GM23338 (cell line): ENCODE results near the gene PSORS1C1. TPM values are rescaled to one million over a fixed set of nuclear protein-coding genes. Genes with fewer than 3 reads are reported as not detected.

Source experiments
- ATAC-seq: fragments of 200-7000 bp; cut with Tn5 transposase; 3 replicates; pipeline ENCODE4 v1.9.1; 2020
- DNase-seq: peaks from one replicate; pipeline ENCODE4 v3.0.0-alpha.2; 2015; ENCODE audit warnings: low spot score
- H2AFZ ChIP-seq: fragments of 200-600 bp; sonication (generic); 2 replicates; pipeline ENCODE4 v1.8.0; 2016; ENCODE audit warnings: antibody characterized with exemption, mild to moderate bottlenecking, moderate library complexity
- H3F3A ChIP-seq: fragments of 200-600 bp; sonication (generic); replicated peaks from 2 replicates; pipeline ENCODE4 v1.8.0; 2017; ENCODE audit warnings: antibody characterized with exemption, mixed run types, low read depth
- H3K27ac ChIP-seq: fragments of 200-600 bp; sonication (generic); 2 replicates; pipeline ENCODE4 v1.6.1; 2016; ENCODE audit warnings: low read depth
- H3K27me3 ChIP-seq: fragments of 200-600 bp; sonication (generic); 2 replicates; pipeline ENCODE4 v1.8.0; 2016; ENCODE audit warnings: mild to moderate bottlenecking, mixed run types, moderate library complexity; ENCODE audit not compliant: insufficient read depth
- H3K36me3 ChIP-seq: fragments of 200-600 bp; sonication (generic); 2 replicates; pipeline ENCODE4 v1.8.0; 2016; ENCODE audit warnings: mild to moderate bottlenecking; ENCODE audit not compliant: insufficient read depth
- H3K4me1 ChIP-seq: fragments of 200-600 bp; sonication (generic); 2 replicates; pipeline ENCODE4 v1.8.0; 2016; ENCODE audit warnings: mild to moderate bottlenecking, moderate library complexity; ENCODE audit not compliant: insufficient read depth
- H3K4me2 ChIP-seq: fragments of 200-600 bp; sonication (generic); 2 replicates; pipeline ENCODE4 v1.7.1; 2017; ENCODE audit warnings: mixed run types
- H3K4me3 ChIP-seq: fragments of 200-600 bp; sonication (generic); 2 replicates; pipeline ENCODE4 v1.6.1; 2016; ENCODE audit warnings: mixed run types
- H3K79me2 ChIP-seq: fragments of 200-600 bp; sonication (generic); replicated peaks from 2 replicates; pipeline ENCODE4 v1.8.0; 2017; ENCODE audit warnings: mild to moderate bottlenecking; ENCODE audit not compliant: insufficient read depth
- H3K9me2 ChIP-seq: fragments of 200-600 bp; sonication (generic); 2 replicates; pipeline ENCODE4 v1.8.0; 2017; ENCODE audit not compliant: insufficient read depth
- H4K20me1 ChIP-seq: fragments of 200-600 bp; sonication (generic); replicated peaks from 2 replicates; pipeline ENCODE4 v1.8.0; 2017; ENCODE audit warnings: mild to moderate bottlenecking; ENCODE audit not compliant: insufficient read depth
- H3K27ac Mint-ChIP-seq: 2 replicates; pipeline ENCODE4 v1.8.0; 2020; ENCODE audit warnings: inconsistent platforms, mild to moderate bottlenecking, moderate library complexity, mixed read lengths
- H3K27me3 Mint-ChIP-seq: 3 replicates; pipeline ENCODE4 v1.8.0; 2022; ENCODE audit warnings: low read depth, mild to moderate bottlenecking, moderate library complexity, mixed read lengths, inconsistent platforms; ENCODE audit not compliant: insufficient read depth, poor library complexity
- H3K36me3 Mint-ChIP-seq: 3 replicates; pipeline ENCODE4 v1.8.0; 2021; ENCODE audit warnings: low read depth, mild to moderate bottlenecking, inconsistent platforms, moderate library complexity, mixed read lengths
- H3K4me1 Mint-ChIP-seq: 3 replicates; pipeline ENCODE4 v1.8.0; 2020; ENCODE audit warnings: mild to moderate bottlenecking, inconsistent platforms, mixed read lengths
- H3K4me3 Mint-ChIP-seq: 3 replicates; pipeline ENCODE4 v1.8.0; 2021; ENCODE audit warnings: moderate library complexity, mild to moderate bottlenecking, inconsistent platforms, mixed read lengths
- H3K9me3 Mint-ChIP-seq: 3 replicates; pipeline ENCODE4 v1.8.0; 2020; ENCODE audit warnings: moderate library complexity, mild to moderate bottlenecking, inconsistent platforms, mixed read lengths
- CREB1 ChIP-seq: fragments of 250-450 bp; sonication (Bioruptor Pico); IDR thresholded peaks from 2 replicates; pipeline ENCODE4 v1.5.0; 2020; ENCODE audit warnings: low read depth, mild to moderate bottlenecking, moderate library complexity
- EZH2 ChIP-seq: fragments of 200-600 bp; sonication (generic); IDR thresholded peaks from one replicate; pipeline ENCODE4 v1.8.0; 2017; ENCODE audit warnings: antibody characterized with exemption, mild to moderate bottlenecking, low read depth; ENCODE audit not compliant: unreplicated experiment
- EZH2phosphoT487 ChIP-seq: fragments of 200-600 bp; sonication (generic); IDR thresholded peaks from one replicate; pipeline ENCODE4 v1.8.1; 2018; ENCODE audit warnings: antibody characterized with exemption; ENCODE audit not compliant: unreplicated experiment
- POLR2AphosphoS5 ChIP-seq: IDR thresholded peaks from 2 replicates; pipeline ENCODE4 v1.6.1; 2016; ENCODE audit warnings: antibody characterized with exemption, low read depth
- STAT1 ChIP-seq: IDR thresholded peaks from one replicate; pipeline ENCODE4 v1.6.1; 2016; ENCODE audit warnings: antibody characterized with exemption; ENCODE audit not compliant: unreplicated experiment
- ZNF114 ChIP-seq: fragments of 250-450 bp; sonication (Bioruptor Pico); IDR thresholded peaks from 2 replicates; pipeline ENCODE4 v1.5.0; 2020; ENCODE audit warnings: mild to moderate bottlenecking, moderate library complexity
- ZNF331 ChIP-seq: fragments of 250-450 bp; sonication (Bioruptor Pico); IDR thresholded peaks from 2 replicates; pipeline ENCODE4 v1.5.0; 2020; ENCODE audit warnings: low read depth, mild to moderate bottlenecking, moderate library complexity
- polyA plus RNA-seq: library from polyadenylated mRNA; unstranded; fragments of >200 nt; fragmentation: Nextera tagmentation; extraction: Ambion mirVana; gene quantifications from 2 replicates; pipeline ENCODE4 v1.2.1, GENCODE V29; 2016
- total RNA-seq: library from RNA; depleted of rRNA; stranded (reverse); fragments of >200 nt; shearing (Covaris generic); gene quantifications from 2 replicates; pipeline ENCODE4 v1.2.3, GENCODE V29; 2014
- TF ChIP-seq, protein P1 (sequence below): IDR thresholded peaks from one replicate; pipeline ENCODE4 v1.6.1; 2018; ENCODE audit warnings: antibody characterized with exemption; ENCODE audit not compliant: unreplicated experiment
- TF ChIP-seq, protein P2 (sequence below): fragments of 250-450 bp; sonication (Bioruptor Pico); IDR thresholded peaks from 2 replicates; pipeline ENCODE4 v1.5.0; 2020; ENCODE audit warnings: mild to moderate bottlenecking, moderate library complexity
- TF ChIP-seq, protein P3 (sequence below), 2 experiments: fragments of 200-600 bp in 1 of 2; sonication (generic) in 1 of 2; conservative IDR thresholded peaks; 2 replicates each; pipeline versions ENCODE4 v1.5.1 to v1.6.1; 2016 to 2017; ENCODE audit warnings: antibody characterized with exemption in 2 of 2, low read depth in 2 of 2, mild to moderate bottlenecking in 2 of 2, moderate library complexity in 1 of 2

PSORS1C1 gene
- total and polyA plus RNA-seq, 2 experiments from 2014 or later: not detected

DNA sequence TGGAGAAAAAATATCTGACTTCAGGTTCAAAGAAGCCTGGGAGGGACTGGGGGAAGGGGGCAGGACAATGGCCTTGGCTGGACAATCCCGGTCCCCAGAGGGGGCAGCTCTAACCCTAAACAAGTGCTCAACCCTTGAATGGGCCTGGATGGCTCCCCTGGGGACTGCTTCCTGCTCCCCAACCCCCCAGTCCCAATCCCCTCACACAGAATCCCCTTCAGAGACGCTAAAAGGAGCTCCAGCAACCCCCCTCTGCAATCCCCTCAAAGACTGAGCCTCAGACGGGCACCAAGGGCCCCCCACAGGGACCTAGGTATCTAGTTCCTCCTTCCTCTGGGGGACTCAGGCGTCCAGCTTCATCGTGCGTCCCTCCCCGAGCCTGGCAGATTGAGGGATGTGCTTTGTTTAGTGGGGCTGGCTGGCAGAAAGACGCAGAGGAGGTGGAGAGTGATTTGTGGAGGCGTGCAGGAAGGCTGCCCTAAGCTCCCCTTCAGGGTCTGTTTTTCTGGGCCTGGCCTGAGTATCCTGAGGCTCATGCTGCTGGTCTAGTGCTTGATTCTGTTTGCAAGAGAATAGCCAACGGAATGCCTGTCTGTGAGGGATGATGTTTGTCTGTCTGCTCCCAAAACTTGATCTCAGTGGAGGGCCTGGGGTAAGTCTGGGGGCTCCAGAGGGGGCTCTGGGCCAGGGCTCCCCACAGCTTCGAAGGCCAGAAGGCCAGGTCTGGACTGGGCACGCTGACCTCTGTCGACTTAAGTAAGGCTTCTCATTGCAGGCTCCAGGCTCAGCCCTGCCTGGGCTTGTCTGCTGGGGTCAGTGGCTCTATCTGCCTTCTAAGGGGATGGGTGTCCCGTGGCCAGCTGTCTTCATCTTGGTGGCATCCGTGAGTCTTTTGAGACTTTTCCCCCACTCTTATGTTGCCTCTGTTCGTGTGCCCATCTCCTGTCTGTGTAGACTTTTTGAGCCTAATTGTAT is 57.6 kb downstream of the PSORS1C1 start (continued):
- TF ChIP-seq CREB1 (CRISPR knock-in tag) (peak; percentile 60), STAT1 (no peak), EZH2 (no peak)

DNA sequence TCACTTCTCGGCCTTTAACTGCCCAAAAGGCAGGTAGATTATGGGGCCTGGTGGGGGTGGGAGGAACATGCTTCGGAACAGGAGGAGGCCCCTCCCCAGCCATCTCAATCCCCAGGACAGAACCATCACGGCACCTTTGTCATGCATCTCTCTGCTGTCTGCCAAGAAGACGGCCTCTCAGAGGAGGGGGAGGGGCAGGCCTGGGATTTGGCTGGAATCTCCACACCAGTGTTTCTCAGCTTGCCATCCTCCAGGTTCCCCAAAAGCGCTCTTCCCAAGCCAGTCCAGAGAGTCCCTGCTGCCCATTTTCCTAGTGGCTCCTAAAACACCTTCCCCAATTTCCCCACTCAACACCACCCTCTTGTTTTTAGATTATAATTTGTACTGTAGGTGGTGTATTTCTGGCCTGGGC is 58.4 kb downstream of the PSORS1C1 start:
- Mint-ChIP-seq H3K9me3 (no peaks in the 10 kb centered on the region; the same call in 2 of the 3 replicates), H3K36me3 (peaks cover 26% of the 10 kb centered on the region), H3K4me3 (peak overlapping the region; percentile 86), H3K27me3 (peaks cover 36% of the 10 kb centered on the region), H3K4me1 (peaks cover 47% of the 10 kb centered on the region), H3K27ac (peak overlapping the region; percentile 97)
- Histone ChIP-seq H3K36me3 (0 out of 2 replicates have a peak, but pooled peaks cover 5% of the 10 kb centered on the region), H3K4me2 (peak overlapping the region; percentile 88), H3F3A (peaks cover 20% of the 10 kb centered on the region), H3K27me3 (no peaks in the 10 kb centered on the region), H3K4me1 (peaks cover 42% of the 10 kb centered on the region), H3K27ac (peak overlapping the region; percentile 100), H3K79me2 (peaks cover 51% of the 10 kb centered on the region), H3K4me3 (peak overlapping the region; percentile 100), H3K9me2 (no peaks in the 10 kb centered on the region), H4K20me1 (peaks cover 23% of the 10 kb centered on the region), H2AFZ (no peak overlapping the region)
- DNase-seq (peak; percentile 94), ATAC-seq (peak; percentile 49)
- no peak for TF ChIP-seq ZNF114
- TF ChIP-seq, protein P1, sequence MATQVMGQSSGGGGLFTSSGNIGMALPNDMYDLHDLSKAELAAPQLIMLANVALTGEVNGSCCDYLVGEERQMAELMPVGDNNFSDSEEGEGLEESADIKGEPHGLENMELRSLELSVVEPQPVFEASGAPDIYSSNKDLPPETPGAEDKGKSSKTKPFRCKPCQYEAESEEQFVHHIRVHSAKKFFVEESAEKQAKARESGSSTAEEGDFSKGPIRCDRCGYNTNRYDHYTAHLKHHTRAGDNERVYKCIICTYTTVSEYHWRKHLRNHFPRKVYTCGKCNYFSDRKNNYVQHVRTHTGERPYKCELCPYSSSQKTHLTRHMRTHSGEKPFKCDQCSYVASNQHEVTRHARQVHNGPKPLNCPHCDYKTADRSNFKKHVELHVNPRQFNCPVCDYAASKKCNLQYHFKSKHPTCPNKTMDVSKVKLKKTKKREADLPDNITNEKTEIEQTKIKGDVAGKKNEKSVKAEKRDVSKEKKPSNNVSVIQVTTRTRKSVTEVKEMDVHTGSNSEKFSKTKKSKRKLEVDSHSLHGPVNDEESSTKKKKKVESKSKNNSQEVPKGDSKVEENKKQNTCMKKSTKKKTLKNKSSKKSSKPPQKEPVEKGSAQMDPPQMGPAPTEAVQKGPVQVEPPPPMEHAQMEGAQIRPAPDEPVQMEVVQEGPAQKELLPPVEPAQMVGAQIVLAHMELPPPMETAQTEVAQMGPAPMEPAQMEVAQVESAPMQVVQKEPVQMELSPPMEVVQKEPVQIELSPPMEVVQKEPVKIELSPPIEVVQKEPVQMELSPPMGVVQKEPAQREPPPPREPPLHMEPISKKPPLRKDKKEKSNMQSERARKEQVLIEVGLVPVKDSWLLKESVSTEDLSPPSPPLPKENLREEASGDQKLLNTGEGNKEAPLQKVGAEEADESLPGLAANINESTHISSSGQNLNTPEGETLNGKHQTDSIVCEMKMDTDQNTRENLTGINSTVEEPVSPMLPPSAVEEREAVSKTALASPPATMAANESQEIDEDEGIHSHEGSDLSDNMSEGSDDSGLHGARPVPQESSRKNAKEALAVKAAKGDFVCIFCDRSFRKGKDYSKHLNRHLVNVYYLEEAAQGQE: no peak
- TF ChIP-seq ZNF331 (CRISPR knock-in tag): no peak
- peak; percentile 75 for TF ChIP-seq CREB1 (CRISPR knock-in tag)
- TF ChIP-seq EZH2phosphoT487: no peak
- TF ChIP-seq POLR2AphosphoS5: peak; percentile 59
- TF ChIP-seq, protein P2, sequence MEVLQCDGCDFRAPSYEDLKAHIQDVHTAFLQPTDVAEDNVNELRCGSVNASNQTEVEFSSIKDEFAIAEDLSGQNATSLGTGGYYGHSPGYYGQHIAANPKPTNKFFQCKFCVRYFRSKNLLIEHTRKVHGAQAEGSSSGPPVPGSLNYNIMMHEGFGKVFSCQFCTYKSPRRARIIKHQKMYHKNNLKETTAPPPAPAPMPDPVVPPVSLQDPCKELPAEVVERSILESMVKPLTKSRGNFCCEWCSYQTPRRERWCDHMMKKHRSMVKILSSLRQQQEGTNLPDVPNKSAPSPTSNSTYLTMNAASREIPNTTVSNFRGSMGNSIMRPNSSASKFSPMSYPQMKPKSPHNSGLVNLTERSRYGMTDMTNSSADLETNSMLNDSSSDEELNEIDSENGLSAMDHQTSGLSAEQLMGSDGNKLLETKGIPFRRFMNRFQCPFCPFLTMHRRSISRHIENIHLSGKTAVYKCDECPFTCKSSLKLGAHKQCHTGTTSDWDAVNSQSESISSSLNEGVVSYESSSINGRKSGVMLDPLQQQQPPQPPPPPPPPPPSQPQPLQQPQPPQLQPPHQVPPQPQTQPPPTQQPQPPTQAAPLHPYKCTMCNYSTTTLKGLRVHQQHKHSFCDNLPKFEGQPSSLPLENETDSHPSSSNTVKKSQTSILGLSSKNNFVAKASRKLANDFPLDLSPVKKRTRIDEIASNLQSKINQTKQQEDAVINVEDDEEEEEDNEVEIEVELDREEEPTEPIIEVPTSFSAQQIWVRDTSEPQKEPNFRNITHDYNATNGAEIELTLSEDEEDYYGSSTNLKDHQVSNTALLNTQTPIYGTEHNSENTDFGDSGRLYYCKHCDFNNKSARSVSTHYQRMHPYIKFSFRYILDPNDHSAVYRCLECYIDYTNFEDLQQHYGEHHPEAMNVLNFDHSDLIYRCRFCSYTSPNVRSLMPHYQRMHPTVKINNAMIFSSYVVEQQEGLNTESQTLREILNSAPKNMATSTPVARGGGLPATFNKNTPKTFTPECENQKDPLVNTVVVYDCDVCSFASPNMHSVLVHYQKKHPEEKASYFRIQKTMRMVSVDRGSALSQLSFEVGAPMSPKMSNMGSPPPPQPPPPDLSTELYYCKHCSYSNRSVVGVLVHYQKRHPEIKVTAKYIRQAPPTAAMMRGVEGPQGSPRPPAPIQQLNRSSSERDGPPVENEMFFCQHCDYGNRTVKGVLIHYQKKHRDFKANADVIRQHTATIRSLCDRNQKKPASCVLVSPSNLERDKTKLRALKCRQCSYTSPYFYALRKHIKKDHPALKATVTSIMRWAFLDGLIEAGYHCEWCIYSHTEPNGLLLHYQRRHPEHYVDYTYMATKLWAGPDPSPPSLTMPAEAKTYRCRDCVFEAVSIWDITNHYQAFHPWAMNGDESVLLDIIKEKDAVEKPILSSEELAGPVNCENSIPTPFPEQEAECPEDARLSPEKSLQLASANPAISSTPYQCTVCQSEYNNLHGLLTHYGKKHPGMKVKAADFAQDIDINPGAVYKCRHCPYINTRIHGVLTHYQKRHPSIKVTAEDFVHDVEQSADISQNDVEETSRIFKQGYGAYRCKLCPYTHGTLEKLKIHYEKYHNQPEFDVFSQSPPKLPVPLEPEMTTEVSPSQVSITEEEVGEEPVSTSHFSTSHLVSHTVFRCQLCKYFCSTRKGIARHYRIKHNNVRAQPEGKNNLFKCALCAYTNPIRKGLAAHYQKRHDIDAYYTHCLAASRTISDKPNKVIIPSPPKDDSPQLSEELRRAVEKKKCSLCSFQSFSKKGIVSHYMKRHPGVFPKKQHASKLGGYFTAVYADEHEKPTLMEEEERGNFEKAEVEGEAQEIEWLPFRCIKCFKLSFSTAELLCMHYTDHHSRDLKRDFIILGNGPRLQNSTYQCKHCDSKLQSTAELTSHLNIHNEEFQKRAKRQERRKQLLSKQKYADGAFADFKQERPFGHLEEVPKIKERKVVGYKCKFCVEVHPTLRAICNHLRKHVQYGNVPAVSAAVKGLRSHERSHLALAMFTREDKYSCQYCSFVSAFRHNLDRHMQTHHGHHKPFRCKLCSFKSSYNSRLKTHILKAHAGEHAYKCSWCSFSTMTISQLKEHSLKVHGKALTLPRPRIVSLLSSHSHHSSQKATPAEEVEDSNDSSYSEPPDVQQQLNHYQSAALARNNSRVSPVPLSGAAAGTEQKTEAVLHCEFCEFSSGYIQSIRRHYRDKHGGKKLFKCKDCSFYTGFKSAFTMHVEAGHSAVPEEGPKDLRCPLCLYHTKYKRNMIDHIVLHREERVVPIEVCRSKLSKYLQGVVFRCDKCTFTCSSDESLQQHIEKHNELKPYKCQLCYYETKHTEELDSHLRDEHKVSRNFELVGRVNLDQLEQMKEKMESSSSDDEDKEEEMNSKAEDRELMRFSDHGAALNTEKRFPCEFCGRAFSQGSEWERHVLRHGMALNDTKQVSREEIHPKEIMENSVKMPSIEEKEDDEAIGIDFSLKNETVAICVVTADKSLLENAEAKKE (CRISPR knock-in tag): peak; percentile 76; the same call in 1 of the 2 replicates
- TF ChIP-seq, protein P3, sequence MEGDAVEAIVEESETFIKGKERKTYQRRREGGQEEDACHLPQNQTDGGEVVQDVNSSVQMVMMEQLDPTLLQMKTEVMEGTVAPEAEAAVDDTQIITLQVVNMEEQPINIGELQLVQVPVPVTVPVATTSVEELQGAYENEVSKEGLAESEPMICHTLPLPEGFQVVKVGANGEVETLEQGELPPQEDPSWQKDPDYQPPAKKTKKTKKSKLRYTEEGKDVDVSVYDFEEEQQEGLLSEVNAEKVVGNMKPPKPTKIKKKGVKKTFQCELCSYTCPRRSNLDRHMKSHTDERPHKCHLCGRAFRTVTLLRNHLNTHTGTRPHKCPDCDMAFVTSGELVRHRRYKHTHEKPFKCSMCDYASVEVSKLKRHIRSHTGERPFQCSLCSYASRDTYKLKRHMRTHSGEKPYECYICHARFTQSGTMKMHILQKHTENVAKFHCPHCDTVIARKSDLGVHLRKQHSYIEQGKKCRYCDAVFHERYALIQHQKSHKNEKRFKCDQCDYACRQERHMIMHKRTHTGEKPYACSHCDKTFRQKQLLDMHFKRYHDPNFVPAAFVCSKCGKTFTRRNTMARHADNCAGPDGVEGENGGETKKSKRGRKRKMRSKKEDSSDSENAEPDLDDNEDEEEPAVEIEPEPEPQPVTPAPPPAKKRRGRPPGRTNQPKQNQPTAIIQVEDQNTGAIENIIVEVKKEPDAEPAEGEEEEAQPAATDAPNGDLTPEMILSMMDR (conservative IDR thresholded peaks at IDR 0.05; ENCODE audit: low read depth in 2 of 2): no peak
- no peak for TF ChIP-seq STAT1
